ENCODE measurements around the gene RAB12. TPM values are rescaled to one million over a fixed set of nuclear protein-coding genes. Genes with fewer than 3 reads are reported as not detected.
A peak's percentile ranks its signal among the peaks of the same experiment; 100 is the strongest.

The RAB12 gene, protein sequence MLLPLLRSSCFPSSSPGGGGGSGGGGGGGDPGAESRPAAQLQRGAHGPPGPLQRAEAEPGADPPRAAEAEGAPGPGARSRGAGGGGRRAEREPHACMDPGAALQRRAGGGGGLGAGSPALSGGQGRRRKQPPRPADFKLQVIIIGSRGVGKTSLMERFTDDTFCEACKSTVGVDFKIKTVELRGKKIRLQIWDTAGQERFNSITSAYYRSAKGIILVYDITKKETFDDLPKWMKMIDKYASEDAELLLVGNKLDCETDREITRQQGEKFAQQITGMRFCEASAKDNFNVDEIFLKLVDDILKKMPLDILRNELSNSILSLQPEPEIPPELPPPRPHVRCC
- total RNA-seq (80.1 and 83.9 TPM in 2 replicates), polyA plus RNA-seq (9.8 and 12.1 TPM in 2 replicates)

DNA sequence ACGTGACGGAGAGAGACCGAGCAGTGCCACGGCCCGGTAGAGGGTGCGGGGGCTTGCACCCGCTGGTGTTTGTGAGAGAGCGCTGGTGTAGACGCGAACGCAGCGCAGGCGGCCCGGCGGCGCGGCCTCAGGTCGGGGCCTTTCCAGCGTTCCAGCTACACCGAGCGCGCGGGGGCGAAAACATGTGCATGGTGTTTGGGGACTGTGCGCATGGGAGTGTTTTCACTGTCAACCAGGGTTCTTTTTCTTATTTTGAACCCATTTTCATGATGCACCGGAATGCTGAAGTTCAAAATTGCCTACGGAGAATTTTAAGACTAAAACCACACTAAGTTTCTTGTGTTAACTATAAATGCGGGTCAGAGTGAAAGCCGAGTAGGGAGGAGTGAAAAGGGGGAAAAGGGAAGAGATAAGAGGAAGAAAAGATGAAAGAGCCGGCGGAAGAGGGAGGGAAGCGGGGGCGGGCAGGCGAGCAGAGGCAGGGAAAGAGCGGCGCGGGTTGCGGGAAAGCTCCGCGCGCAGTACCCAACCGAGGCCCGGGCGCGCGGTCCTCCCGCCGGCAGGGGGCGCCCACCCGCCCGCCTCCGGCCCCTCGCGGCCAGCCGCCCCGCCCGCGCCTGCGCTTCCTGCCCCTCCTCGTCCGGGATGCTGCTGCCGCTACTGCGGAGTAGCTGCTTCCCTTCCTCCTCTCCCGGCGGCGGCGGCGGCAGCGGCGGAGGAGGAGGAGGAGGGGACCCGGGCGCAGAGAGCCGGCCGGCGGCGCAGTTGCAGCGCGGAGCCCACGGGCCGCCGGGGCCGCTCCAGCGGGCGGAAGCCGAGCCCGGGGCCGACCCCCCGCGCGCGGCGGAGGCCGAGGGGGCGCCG, at the start of gene RAB12:
TSS of gene RAB12 (plus strand) at position 643 of the 864 bp plus-strand sequence. CDS start at position 646, 3 bp downstream.
- Histone ChIP-seq H3K9me3 (ENCODE audit: low read depth) (no peaks in the 10 kb centered on the region), H3K36me3 (no peaks in the 10 kb centered on the region), H3K27me3 (peaks cover 5% of the 10 kb centered on the region), H3K27ac (peak within 1 kb of the TSS; percentile 13), H3K4me1 (ENCODE audit: low read depth) (peaks cover 10% of the 10 kb centered on the region), H3K4me3 (peak within 1 kb of the TSS; percentile 71)
- peak; percentile 92 to 93 for DNase-seq (ENCODE audit: low read depth in 1 of 2, low spot score in 1 of 2)
- TF ChIP-seq CTCF (IDR thresholded peaks at IDR 0.05; ENCODE audit: low read depth, low read length) = peak; percentile 39

DNA sequence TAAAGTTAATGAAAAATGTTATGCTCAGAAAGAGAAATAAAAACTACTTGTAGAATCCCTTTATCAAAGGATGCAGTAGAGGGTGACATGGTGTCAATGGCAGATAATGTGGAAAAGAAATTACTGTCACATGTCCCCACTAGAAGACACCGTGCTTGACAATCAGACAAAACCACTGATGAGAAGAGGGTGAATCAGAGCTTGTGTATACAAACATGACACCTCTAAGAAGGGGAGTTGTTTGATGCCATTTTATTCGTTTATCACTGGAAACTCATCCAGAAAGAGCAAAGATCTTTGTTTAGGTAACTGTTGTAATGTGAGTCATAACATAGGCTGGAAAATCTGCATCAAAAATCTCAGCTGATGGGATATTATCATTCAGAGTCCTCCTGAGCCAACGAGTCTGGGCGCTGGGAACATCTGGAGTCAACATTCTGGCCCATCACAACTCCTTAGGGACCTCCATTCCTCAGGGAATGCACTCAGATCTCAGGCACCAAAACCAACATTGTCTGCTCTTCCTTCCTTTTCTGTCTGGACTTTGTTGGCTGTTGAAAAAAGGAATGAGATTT, 49.5 kb upstream of the RAB12 start:
- no peak for DNase-seq (ENCODE audit: low read depth in 1 of 2, low spot score in 1 of 2)
- Histone ChIP-seq H3K36me3 (no peaks in the 10 kb centered on the region), H3K27ac (no peak overlapping the region), H3K9me3 (ENCODE audit: low read depth) (no peaks in the 10 kb centered on the region), H3K27me3 (no peaks in the 10 kb centered on the region), H3K4me1 (ENCODE audit: low read depth) (no peaks in the 10 kb centered on the region), H3K4me3 (no peak overlapping the region)
- no peak for TF ChIP-seq CTCF (IDR thresholded peaks at IDR 0.05; ENCODE audit: low read depth, low read length)

- TF ChIP-seq CTCF (IDR thresholded peaks at IDR 0.05; ENCODE audit: low read depth, low read length) = no peak
- Histone ChIP-seq H3K27me3 (no peaks in the 10 kb centered on the region), H3K4me1 (ENCODE audit: low read depth) (no peaks in the 10 kb centered on the region), H3K36me3 (no peaks in the 10 kb centered on the region), H3K27ac (no peak overlapping the region), H3K4me3 (no peak overlapping the region), H3K9me3 (ENCODE audit: low read depth) (no peaks in the 10 kb centered on the region)
- no peak for DNase-seq (ENCODE audit: low read depth in 1 of 2, low spot score in 1 of 2)
Measured at GRCh38 chr18:8561123-8561910, 47.9 kb upstream of the RAB12 start.

DNA sequence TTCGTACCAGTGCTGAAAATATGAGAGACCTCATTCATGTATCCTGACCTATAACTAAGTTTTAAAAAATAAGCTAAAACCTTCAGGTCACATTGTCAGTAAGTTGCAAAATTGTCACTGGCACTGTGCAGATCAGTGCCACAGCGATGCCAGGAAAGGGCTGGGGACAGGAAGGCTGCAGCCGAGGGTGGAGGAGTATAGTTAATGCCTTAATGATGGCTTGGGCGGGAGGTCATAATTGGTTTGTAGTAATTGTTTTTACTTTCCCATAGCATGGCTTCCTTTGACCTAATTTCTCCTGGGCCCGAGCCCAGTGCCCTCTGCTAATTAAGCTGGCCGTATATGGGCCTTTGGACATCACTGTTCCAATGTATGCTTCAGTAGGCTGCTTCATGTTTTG, 47.2 kb upstream of the RAB12 start:
- no peaks in the 10 kb centered on the region for H3K9me3 ChIP-seq (ENCODE audit: low read depth)
- no peaks in the 10 kb centered on the region for H3K36me3 ChIP-seq
- DNase-seq (ENCODE audit: low read depth in 1 of 2, low spot score in 1 of 2) = no peak
- no peaks in the 10 kb centered on the region for H3K27me3 ChIP-seq
- H3K4me3 ChIP-seq = no peak overlapping the region
- H3K4me1 ChIP-seq (ENCODE audit: low read depth) = no peaks in the 10 kb centered on the region
- TF ChIP-seq CTCF (IDR thresholded peaks at IDR 0.05; ENCODE audit: low read depth, low read length) = no peak
- no peak overlapping the region for H3K27ac ChIP-seq

GRCh38 chr18:8562919-8563318, 46.3 kb upstream of the RAB12 start:
- TF ChIP-seq CTCF (IDR thresholded peaks at IDR 0.05; ENCODE audit: low read depth, low read length) = no peak
- H3K36me3 ChIP-seq = no peaks in the 10 kb centered on the region
- no peaks in the 10 kb centered on the region for H3K27me3 ChIP-seq
- no peak overlapping the region for H3K4me3 ChIP-seq
- H3K9me3 ChIP-seq (ENCODE audit: low read depth) = no peaks in the 10 kb centered on the region
- no peak overlapping the region for H3K27ac ChIP-seq
- no peak for DNase-seq (ENCODE audit: low read depth in 1 of 2, low spot score in 1 of 2)
- H3K4me1 ChIP-seq (ENCODE audit: low read depth) = no peaks in the 10 kb centered on the region
